Ishikawa (cell line): ENCODE results near the gene OR8G5.

Experiments
- CEBPB ChIP-seq: IDR thresholded peaks from 2 replicates; pipeline ENCODE4 v1.6.1; 2012
- CREB1 ChIP-seq: IDR thresholded peaks from 2 replicates; pipeline ENCODE4 v1.6.1; 2012; ENCODE audit warnings: low read depth
- EGR1 ChIP-seq: IDR thresholded peaks from 2 replicates; pipeline ENCODE4 v1.6.1; 2012
- EP300 ChIP-seq: IDR thresholded peaks from 2 replicates; pipeline ENCODE4 v1.6.1; 2012; ENCODE audit warnings: borderline replicate concordance
- FOXM1 ChIP-seq: IDR thresholded peaks from 2 replicates; pipeline ENCODE4 v1.6.1; 2012; ENCODE audit warnings: low read depth, borderline replicate concordance
- MAX ChIP-seq: IDR thresholded peaks from 2 replicates; pipeline ENCODE4 v1.6.1; 2012
- NFIC ChIP-seq: IDR thresholded peaks from 2 replicates; pipeline ENCODE4 v1.6.1; 2012
- RAD21 ChIP-seq: IDR thresholded peaks from 2 replicates; pipeline ENCODE4 v1.6.1; 2012; ENCODE audit warnings: low read depth
- TAF1 ChIP-seq: IDR thresholded peaks from 2 replicates; pipeline ENCODE4 v1.6.1; 2012; ENCODE audit warnings: low read depth, mild to moderate bottlenecking
- TCF12 ChIP-seq: IDR thresholded peaks from 2 replicates; pipeline ENCODE4 v1.6.1; 2012; ENCODE audit warnings: low read depth
- TEAD4 ChIP-seq: IDR thresholded peaks from 2 replicates; pipeline ENCODE4 v1.6.1; 2012
- USF1 ChIP-seq: IDR thresholded peaks from 2 replicates; pipeline ENCODE4 v1.6.1; 2012
- YY1 ChIP-seq: IDR thresholded peaks from 2 replicates; pipeline ENCODE4 v1.6.1; 2012; ENCODE audit warnings: low read depth
- ZBTB7A ChIP-seq: IDR thresholded peaks from 2 replicates; pipeline ENCODE4 v1.6.1; 2012; ENCODE audit warnings: low read depth
- TF ChIP-seq, protein P1 (sequence below): IDR thresholded peaks from 2 replicates; pipeline ENCODE4 v1.6.1; 2012; ENCODE audit warnings: low read depth, mild to moderate bottlenecking

The OR8G5 gene, protein sequence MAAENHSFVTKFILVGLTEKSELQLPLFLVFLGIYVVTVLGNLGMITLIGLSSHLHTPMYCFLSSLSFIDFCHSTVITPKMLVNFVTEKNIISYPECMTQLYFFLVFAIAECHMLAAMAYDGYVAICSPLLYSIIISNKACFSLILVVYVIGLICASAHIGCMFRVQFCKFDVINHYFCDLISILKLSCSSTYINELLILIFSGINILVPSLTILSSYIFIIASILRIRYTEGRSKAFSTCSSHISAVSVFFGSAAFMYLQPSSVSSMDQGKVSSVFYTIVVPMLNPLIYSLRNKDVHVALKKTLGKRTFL

DNA sequence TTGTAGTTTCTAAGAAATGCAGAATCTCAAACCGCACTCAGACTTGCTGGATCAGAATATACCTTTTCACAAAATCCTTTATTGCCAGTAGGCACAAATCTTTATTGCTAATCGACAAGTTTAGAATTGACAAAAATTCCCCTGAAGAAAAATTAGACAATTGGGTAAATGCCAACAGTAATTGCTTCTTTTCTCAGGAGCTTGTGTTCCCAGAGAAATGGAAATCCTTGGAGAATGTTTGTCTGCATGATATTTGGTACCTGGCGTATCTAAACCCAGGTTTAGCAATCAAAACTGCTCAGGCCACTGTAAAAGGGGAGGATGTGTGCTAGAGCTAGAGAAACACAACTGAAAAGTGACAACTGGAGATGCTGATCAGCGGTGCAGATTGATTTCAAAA, at the start of gene OR8G5:
Gene OR8G5, plus strand, starts transcription at position 301 of the 400 bp plus-strand sequence. CDS start 8,556 bp downstream, outside the sequence.
- TF ChIP-seq TCF12 (no peak), NFIC (no peak), ZBTB7A (no peak), YY1 (no peak), CEBPB (no peak), RAD21 (no peak), EP300 (no peak), MAX (no peak), TAF1 (no peak), EGR1 (no peak), TEAD4 (no peak), CREB1 (no peak), FOXM1 (no peak), USF1 (no peak)
- TF ChIP-seq, protein P1, sequence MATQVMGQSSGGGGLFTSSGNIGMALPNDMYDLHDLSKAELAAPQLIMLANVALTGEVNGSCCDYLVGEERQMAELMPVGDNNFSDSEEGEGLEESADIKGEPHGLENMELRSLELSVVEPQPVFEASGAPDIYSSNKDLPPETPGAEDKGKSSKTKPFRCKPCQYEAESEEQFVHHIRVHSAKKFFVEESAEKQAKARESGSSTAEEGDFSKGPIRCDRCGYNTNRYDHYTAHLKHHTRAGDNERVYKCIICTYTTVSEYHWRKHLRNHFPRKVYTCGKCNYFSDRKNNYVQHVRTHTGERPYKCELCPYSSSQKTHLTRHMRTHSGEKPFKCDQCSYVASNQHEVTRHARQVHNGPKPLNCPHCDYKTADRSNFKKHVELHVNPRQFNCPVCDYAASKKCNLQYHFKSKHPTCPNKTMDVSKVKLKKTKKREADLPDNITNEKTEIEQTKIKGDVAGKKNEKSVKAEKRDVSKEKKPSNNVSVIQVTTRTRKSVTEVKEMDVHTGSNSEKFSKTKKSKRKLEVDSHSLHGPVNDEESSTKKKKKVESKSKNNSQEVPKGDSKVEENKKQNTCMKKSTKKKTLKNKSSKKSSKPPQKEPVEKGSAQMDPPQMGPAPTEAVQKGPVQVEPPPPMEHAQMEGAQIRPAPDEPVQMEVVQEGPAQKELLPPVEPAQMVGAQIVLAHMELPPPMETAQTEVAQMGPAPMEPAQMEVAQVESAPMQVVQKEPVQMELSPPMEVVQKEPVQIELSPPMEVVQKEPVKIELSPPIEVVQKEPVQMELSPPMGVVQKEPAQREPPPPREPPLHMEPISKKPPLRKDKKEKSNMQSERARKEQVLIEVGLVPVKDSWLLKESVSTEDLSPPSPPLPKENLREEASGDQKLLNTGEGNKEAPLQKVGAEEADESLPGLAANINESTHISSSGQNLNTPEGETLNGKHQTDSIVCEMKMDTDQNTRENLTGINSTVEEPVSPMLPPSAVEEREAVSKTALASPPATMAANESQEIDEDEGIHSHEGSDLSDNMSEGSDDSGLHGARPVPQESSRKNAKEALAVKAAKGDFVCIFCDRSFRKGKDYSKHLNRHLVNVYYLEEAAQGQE: no peak

DNA sequence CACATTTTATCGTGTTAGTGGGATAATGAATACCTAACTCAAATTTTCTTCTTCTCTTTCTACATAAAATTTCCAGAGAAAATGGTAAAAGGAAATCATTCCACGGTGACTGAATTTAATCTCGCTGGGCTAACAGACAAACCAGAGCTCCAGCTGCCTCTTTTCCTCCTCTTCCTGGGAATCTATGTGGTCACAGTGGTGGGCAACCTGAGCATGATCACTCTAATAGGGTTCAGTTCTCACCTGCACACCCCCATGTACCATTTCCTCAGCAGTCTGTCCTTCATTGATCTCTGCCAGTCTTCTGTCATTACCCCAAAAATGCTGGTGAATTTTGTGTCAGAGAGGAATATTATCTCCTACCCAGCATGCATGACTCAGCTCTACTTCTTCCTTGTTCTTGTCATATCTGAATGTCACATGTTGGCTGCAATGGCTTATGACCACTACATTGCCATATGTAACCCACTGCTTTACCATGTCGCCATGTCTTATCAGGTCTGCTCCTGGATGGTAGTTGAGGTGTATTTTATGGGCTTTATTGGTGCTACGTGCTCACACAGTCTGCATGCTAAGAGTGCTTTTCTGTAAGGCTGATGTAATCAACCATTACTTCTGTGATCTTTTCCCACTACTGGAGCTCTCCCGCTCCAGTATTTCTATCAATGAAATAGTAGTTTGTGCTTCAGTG, 48.9 kb upstream of the OR8G5 start:
- TF ChIP-seq TAF1 (no peak), TEAD4 (no peak), EGR1 (no peak), NFIC (no peak), YY1 (no peak), TCF12 (no peak), CEBPB (no peak), FOXM1 (no peak), MAX (no peak), CREB1 (no peak), ZBTB7A (no peak), RAD21 (no peak), USF1 (no peak), EP300 (no peak)
- TF ChIP-seq, protein P1: no peak

DNA sequence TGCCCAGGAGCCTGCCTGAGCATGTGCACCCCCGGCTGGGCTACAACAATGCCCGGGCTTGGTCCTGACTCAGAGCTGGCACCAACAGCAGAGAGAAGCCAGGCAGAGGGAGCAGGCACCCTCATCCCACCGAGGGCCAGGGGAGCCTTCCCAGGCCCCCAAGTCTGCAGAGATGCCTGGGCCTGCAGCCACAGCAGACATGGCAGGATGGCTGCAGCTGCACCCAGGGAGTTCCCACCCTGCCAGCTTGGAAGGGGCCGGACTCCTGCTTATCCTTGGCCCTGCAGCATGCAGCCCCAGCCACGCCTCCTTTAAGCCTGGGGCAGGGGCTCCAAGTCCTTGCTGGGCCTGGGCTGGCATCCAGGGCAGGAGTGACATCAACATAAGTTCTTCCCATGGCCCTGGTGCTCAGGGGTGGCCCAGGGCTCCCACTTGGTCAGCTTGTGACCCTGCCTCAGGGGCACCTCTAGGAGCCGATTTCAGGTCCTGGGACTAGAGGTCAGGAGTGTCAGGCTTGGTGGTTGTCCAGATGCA, 46.3 kb upstream of the OR8G5 start:
- no peak for TF ChIP-seq USF1
- no peak for TF ChIP-seq MAX
- no peak for TF ChIP-seq EGR1
- TF ChIP-seq TEAD4: no peak
- no peak for TF ChIP-seq FOXM1
- TF ChIP-seq CREB1: no peak
- TF ChIP-seq ZBTB7A: no peak

GRCh38 chr11:124210421-124210820, 45.8 kb upstream of the OR8G5 start:
- no peak for TF ChIP-seq RAD21
- TF ChIP-seq ZBTB7A: no peak
- TF ChIP-seq CEBPB: no peak
- no peak for TF ChIP-seq NFIC
- no peak for TF ChIP-seq USF1
